Mammary epithelial cell (primary cell): Measurements from ENCODE around the gene CAPRIN2.

ENCODE experiments used
- CTCF ChIP-seq, 2 donors: IDR thresholded peaks in 1 of 2; conservative IDR thresholded peaks in 1 of 2; 2 replicates each; pipeline ENCODE4 v1.5.1; 2011 to 2012; ENCODE audit warnings: inconsistent platforms in 2 of 2, low read length in 2 of 2, mild to moderate bottlenecking in 2 of 2, control low read depth in 1 of 2, low read depth in 1 of 2; ENCODE audit not compliant: insufficient read depth in 1 of 2; ENCODE audit errors: extremely low read depth in 1 of 2
- EZH2 ChIP-seq: IDR thresholded peaks from 2 replicates; pipeline ENCODE4 v1.6.1; 2012; ENCODE audit warnings: low read length, inconsistent platforms, borderline replicate concordance

- TF ChIP-seq CTCF (conservative IDR thresholded peaks at IDR 0.05 in 1 of 2, IDR thresholded peaks at IDR 0.05 in 1 of 2; ENCODE audit: extremely low read depth in 1 of 2, insufficient read depth in 1 of 2, low read depth in 1 of 2, low read length in 2 of 2), result no peak
- no peak for TF ChIP-seq EZH2
These were observed 15.1 kb upstream of the CAPRIN2 start for GRCh38 chr12:30769802-30770201.
